HG02938 (cell line): Measurements from ENCODE around the gene TNFRSF25.

Experiments used
- ATAC-seq: cut with Tn5 transposase; IDR thresholded peaks from one replicate; pipeline ENCODE4 v1.9.1; 2021; ENCODE audit warnings: mild to moderate bottlenecking, moderate library complexity; ENCODE audit not compliant: unreplicated experiment

Gene TNFRSF25

DNA sequence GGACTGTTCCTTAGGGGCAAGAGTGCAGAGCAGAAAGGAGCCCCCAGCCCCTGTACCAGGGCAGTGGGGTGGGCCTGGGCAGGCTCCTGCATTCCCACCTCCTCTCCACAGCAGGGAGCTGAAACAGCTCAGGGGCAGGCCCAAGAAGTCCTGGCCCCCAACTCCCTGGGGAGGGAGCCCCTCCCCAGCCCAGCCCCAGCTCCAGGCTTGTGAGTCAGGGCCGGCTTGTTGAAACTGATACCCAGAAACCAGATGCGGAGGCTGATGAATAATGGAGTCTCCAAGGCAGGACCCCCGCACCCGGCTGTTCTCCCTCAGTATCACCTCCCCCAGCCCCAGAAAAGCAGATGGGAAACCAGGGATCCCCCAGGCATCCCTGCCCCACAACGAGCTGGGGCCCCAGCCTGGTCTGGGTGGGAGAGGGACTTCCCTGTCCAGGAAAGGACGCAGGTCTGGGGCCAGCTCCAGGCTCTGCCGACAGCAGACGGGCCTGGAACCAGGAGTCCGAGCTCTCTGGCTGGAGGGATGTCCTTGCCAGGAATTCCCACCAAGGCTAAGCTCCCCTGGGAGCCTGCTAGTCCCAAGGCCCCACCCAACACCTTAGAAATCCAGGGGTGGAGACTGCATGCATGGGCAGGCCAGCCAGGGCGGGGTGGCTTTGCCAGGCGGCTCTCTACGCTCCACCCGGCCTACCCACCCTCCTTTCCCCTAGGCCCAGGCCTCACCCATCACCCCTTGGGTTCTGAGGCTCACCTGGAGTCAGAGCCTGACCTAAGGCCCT, 22.8 kb upstream of the TNFRSF25 start:
- ATAC-seq = no peak

- ATAC-seq = no peak
Observed at GRCh38 chr1:6487804-6488484, 22.0 kb upstream of the TNFRSF25 start.

DNA sequence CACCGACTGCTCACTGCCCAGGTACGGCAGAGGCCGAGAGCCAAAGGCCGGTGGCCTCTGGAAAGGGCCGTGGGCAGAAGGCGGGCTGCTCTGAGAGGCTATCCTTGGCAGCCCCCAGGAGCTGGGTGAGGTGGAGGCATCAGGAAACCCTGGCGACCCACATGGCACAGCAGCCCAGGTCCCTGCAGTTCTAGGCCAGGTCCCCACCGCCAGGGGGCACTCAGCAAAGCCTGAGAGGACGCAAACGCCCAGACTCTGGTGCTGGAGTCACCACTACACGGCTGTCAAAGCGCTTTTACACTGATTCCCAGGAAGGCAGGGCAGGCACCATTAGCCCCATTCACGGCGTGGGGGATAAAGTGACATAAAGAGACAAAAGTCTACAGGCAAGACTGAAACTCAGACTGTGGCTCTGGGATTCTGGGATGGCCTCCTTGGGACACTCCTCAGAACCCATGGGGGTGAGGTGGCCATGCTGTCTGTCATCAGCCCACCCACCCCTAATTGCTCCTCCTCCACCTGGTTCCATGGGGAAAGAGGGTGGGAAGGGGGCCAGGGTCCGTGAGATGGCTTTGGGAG, 20.5 kb upstream of the TNFRSF25 start:
- ATAC-seq = no peak

GRCh38 chr1:6485168-6486101, 19.5 kb upstream of the TNFRSF25 start:
- no peak for ATAC-seq

DNA sequence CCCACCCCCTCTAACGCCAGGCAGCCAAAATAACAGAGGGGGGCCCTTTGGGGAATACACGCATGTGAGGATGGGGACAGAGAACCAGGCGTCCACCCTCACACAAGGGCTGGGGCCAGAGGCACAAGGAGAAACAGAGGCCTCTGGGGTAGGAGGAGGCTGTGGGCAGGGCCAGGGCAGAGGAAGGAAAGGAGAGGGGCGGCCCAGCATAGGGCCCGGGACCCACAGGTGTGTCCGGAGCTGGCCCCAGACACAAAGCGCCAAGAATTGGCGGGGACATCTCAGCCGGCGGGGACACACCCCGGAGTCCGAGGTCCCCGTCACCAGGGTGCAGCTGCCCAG, 18.8 kb upstream of the TNFRSF25 start:
- no peak for ATAC-seq

GRCh38 chr1:6483761-6484117, 17.8 kb upstream of the TNFRSF25 start:
- ATAC-seq = no peak

GRCh38 chr1:6483017-6483760, 17.2 kb upstream of the TNFRSF25 start:
- no peak for ATAC-seq

- ATAC-seq = no peak
Observed at GRCh38 chr1:6481820-6482219, 15.8 kb upstream of the TNFRSF25 start.

DNA sequence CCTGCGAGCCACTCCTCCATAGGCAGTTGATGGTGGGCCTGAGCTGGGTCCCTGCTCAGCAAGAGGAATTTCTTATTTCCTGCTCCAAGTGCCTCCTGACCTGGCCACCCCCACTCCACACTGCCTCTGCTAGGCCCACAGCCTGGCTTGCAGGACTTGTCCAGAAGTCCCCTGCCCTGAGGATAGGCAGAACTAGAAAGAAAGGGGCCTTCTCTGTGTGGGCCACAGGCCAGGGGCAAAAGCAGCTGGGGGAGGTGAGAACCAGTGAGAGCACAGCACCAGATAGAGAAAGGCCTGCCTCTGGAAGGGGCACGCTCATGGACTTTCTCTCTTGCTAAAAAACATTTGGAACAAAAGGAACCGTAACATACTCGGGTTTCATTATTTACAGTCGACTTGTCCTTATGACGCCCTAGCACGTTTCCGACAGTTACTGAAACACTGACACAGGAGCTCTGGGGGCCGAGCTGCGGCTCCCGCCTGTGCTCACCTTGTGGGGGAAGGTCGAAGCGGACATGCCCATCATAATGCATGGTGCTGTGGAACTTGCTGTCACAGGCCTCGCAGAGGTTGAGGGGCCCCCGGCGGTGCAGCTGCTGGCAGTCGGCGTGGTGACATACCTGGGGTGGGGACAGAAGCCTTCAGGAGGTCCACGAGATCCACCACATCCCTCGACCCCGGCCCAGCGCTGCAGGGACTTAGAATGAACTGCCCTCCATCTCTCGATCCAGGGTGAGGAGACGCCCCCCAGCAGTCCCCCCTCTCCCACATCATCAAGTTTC, 11.3 kb upstream of the TNFRSF25 start:
- ATAC-seq = no peak

GRCh38 chr1:6476483-6476882, 10.5 kb upstream of the TNFRSF25 start:
- no peak for ATAC-seq

- ATAC-seq = no peak
Observed at GRCh38 chr1:6475381-6476133, 9.6 kb upstream of the TNFRSF25 start.

DNA sequence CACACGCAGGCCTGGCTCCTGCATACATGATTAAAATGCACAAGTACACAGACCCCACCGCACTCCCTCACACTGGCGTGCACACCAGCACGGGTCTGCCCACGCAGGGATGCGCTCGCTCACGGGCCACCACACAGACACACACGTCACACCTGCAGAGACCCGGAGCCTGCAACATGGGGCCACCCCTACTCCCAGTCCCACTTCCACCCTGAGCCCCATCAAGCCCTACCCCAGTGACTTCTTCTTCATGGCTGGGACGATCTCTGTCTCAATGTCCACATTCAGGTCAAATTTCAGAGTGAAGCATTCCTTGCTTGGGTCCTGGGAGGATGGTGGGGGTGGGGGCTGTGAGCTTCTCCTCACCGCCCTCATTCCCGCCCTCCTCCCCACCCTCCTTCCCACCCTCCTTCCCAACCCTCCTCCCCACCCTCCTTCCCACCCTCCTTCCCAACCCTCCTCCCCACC, 8.9 kb upstream of the TNFRSF25 start:
- no peak for ATAC-seq

DNA sequence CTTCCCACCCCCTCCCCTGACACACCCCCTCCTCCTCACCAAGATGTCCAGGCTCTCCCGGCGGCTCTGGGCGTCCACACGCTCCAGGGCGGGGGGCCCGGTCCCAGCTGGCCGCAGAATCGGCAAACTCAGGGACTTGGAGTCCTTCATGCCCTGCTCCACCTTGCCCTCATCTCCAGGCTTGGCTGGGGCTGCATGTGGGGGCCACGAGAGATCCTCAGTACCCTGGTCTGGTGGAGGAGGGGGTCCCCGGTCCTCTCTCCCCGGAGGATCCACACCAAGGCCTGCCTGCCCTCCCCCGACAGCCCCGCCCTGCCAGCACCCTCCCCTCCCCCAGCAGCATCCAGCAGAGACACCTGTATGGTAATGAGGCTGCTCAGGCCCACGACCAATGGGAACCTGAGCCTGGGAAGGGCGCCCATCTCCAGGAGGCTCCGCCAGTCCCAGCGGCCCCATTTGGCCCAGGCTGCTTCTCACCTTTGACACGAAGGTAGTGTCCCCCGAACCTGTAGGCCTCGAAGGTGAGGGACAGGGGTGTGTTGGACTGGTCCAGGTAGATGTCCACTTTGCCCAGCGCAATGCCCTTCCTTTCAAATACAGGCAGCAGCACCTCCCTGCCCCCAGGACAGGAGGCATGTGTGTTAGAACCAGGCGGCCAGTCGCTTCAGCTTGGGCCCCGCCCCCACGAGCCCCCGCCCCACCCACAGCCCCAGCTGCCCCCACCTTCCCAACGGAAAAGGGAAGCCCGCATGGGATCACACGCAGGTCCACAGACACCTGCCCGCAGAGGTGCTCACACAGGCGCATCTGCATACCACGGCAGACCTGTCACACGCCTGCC, 8.2 kb upstream of the TNFRSF25 start:
- no peak for ATAC-seq

- ATAC-seq = no peak
Observed at GRCh38 chr1:6473156-6473555, 7.2 kb upstream of the TNFRSF25 start.

DNA sequence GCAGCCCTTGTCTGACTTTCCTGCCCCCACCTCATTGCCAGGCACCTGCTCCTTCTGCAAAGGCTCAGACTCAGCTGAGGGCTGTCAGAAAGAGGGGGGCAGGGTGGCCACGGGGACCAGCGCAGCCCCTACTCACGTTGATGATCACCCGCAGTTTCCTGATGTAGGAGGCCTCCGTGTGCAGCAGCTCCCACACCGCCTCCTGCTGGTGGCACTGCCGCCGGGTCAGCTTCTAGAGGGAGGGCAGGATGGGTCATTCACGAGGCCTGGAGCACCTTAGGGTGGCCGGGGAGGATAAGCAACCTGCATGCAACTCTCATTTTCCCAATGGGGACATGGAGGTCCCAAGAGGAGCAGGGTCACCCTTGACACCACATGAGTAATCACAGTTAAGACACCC, 6.4 kb upstream of the TNFRSF25 start:
- no peak for ATAC-seq

GRCh38 chr1:6471970-6472368, 6.0 kb upstream of the TNFRSF25 start:
- no peak for ATAC-seq

DNA sequence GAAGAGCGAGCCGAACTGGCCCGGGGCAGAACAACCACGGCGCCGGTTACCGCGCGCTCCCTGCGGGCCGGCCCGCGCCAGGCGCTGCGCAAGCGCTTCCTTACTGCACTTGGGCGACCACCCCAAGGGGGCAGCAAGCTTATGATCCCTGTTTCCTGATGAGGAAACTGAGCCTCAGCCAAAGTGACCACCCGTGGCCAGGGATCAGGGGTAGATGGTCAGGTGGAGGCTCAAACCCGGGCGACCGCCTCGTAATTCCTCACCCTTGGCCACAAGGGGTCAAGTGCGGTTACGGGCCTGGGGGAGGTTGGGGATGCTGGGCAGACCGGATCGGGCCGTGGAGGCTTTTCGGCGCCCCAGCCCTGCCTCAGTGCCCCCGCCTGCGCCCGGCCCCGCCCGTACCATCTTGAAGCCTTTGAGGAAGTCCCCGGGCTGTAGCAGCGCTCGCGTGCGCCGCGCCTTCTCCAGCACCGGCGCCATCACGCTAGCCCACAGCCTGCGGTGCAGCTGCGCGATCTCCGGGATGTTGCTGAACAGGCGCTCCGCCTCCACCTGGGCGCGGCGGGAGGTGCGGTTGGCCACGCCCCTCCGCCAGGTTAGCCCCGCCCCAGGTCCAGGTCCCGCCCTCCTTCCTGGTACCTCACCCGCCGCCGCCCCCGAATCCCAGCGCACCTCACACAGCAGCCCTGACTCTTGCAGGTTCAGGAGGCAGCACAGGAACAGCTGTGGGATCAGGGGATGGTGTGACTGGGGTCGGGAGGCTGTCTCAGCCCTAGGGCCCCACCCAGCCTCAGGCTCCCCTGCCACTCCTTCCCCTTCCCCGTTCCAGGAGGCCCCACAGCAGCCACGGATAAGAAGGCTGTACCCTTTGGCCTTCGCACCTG, 5.4 kb upstream of the TNFRSF25 start:
- ATAC-seq = no peak
